IgD-negative memory B cell (primary cell): ENCODE data around the gene HELLS. TPM values are rescaled to one million over a fixed set of nuclear protein-coding genes. Genes with fewer than 3 reads are reported as not detected.
A peak's percentile ranks its signal among the peaks of the same experiment; 100 is the strongest.

Experiments
- H3K27ac Mint-ChIP-seq, 3 donors: one replicate each; pipeline ENCODE4 v1.8.0; 2020 to 2022; ENCODE audit warnings: mild to moderate bottlenecking in 3 of 3, mixed read lengths in 3 of 3, moderate library complexity in 1 of 3
- H3K27me3 Mint-ChIP-seq: one replicate; pipeline ENCODE4 v1.8.0; 2021; ENCODE audit warnings: mixed read lengths
- H3K36me3 Mint-ChIP-seq: one replicate; pipeline ENCODE4 v1.8.0; 2020; ENCODE audit warnings: mild to moderate bottlenecking, mixed read lengths
- H3K4me1 Mint-ChIP-seq, 3 donors: one replicate each; pipeline ENCODE4 v1.8.0; 2020 to 2022; ENCODE audit warnings: mixed read lengths in 3 of 3, mild to moderate bottlenecking in 1 of 3
- H3K4me3 Mint-ChIP-seq, 4 donors: one replicate each; pipeline ENCODE4 v1.8.0; 2020 to 2022; ENCODE audit warnings: mild to moderate bottlenecking in 4 of 4, mixed read lengths in 4 of 4, moderate library complexity in 3 of 4
- H3K9me3 Mint-ChIP-seq, 3 donors: one replicate each; pipeline ENCODE4 v1.8.0; 2020 to 2021; ENCODE audit warnings: mixed read lengths in 3 of 3, mild to moderate bottlenecking in 1 of 3
- polyA plus RNA-seq: library from polyadenylated mRNA; unstranded; fragments of 300-500 nt; fragmentation: Illumina TruSeq; gene quantifications from one replicate; pipeline ENCODE4 v1.2.3, GENCODE V29; 2021

HELLS gene
- polyA plus RNA-seq, 1 donor from 2014 or later = 10.3 TPM

DNA sequence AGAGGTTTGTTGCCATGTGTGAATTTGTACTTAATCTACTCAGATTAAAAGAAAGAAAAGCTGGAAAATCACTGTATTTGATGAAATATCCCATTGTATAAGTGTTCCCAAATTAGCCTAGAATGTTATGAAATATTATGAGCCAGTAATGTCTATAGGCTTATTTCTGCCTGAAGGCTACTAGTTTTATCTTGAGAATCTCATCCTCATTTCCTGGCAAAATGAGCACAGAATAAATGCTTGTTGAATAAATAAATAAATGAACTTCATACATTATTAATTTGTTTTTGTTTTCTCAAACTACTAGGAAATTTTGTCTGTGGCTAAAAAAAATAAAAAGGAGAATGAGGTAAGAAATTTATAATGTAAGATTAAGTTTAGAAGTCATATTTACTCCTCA, 25.5 kb downstream of the HELLS start:
- Mint-ChIP-seq H3K36me3 (peaks cover 7% of the 10 kb centered on the region), H3K27ac (no peak overlapping the region), H3K27me3 (no peaks in the 10 kb centered on the region), H3K4me1 (no peaks in the 10 kb centered on the region), H3K9me3 (no peaks in the 10 kb centered on the region), H3K4me3 (no peak overlapping the region)

DNA sequence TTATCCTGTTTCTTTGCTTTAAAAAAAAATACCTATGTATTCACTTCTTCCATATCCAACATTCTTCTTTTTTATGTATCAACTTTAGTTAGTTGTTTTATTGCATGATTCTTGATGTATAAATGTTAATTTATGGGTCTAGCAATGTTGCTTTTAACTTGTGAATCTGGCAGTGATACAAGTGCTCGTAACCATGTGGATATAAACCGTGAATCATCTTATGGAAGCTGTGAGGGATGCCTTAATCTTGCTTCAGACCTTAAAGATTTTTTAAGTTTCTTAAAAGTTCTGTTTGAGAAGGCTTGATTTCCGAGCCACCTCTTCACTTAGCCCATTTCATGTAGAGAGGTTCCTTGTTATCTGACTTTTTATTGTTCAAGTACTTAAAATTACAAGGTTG, 25.9 kb downstream of the HELLS start:
- Mint-ChIP-seq H3K36me3 (peaks cover 7% of the 10 kb centered on the region), H3K4me3 (no peak overlapping the region), H3K9me3 (no peaks in the 10 kb centered on the region), H3K27me3 (no peaks in the 10 kb centered on the region), H3K27ac (no peak overlapping the region), H3K4me1 (no peaks in the 10 kb centered on the region)

DNA sequence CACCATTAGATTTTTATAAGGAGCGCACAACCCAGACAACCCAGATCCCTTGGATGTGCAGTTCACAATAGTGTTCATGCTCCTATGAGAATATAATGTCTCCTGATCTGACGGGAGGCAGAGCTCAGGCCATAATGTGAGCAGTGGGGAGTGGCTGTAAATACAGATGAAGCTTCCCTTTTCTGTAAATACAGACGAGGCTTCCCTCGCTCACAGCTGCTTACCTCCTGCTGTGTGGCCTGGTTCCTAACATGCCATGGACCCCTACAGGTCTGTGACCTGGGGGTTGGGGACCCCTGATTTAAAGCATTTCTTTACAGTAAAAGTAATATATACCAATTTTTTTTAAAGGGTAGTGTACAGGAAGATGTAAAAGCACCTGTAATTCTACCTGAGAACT, 33.2 kb downstream of the HELLS start:
- Mint-ChIP-seq H3K9me3 (no peaks in the 10 kb centered on the region), H3K4me1 (no peaks in the 10 kb centered on the region), H3K4me3 (no peak overlapping the region), H3K36me3 (peaks cover 5% of the 10 kb centered on the region), H3K27ac (no peak overlapping the region), H3K27me3 (no peaks in the 10 kb centered on the region)

DNA sequence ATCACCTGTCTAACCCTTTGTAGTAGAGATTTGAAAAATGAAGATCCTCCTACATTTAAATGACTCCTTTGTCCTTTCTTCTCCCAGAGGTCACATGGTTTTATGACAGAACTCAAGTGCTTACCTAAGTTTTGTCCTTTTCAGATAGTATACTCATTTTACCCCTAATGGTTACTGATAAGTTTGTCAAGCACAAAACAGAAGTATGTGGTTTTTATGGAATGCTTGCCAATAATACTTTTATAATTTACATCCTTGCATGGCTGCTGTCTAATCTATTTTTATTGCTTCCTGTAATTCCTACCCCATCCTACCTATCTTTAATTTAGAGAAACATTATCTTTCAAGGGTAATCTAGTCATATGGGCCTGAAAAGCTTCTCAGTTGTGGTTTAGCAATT, 37.5 kb downstream of the HELLS start:
- H3K36me3 Mint-ChIP-seq = peaks cover 3% of the 10 kb centered on the region
- H3K9me3 Mint-ChIP-seq = no peaks in the 10 kb centered on the region
- H3K4me1 Mint-ChIP-seq = no peaks in the 10 kb centered on the region
- H3K27ac Mint-ChIP-seq = peak overlapping the region in 1 of 3 donors; percentile 14
- H3K4me3 Mint-ChIP-seq = no peak overlapping the region
- no peaks in the 10 kb centered on the region for H3K27me3 Mint-ChIP-seq

DNA sequence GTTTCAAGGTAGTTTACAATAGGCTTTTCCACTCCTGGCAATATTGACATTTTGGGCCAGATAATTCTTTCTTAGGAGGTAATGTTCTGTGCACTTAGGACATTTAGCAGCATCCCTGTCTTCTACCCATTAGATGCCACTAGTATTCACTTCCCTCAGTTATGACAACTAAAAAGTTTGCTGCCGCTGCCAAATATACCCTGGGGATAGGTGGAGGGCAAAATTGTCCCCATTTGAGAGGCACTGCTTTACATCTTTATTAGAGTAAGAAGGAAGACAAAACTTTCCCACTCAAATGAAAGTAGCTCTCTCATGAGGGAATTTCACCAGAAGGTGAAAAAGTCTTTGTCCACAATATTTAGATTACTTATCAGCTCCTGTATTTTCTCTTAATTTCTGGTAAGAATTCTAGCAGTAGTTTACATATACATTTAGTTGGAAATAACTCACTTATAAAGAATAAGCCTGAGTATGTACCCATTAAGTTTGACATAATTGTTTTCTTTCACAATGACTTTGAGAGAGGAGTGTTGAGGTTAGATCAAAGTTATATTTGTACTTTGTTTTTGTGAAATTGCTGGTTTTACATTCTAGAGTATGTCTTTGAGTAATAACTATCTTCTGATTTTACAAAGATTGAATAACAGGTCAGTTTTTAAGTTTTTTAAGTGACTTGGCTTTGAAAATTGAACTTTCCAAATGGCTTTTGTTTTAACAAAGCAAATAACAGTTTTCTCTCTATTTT, 46.0 kb downstream of the HELLS start:
- H3K4me3 Mint-ChIP-seq = no peak overlapping the region
- H3K4me1 Mint-ChIP-seq = no peaks in the 10 kb centered on the region
- no peaks in the 10 kb centered on the region for H3K9me3 Mint-ChIP-seq
- H3K36me3 Mint-ChIP-seq = peaks cover 9% of the 10 kb centered on the region
- H3K27me3 Mint-ChIP-seq = no peaks in the 10 kb centered on the region
- peak overlapping the region in 1 of 3 donors; percentile 47 for H3K27ac Mint-ChIP-seq

DNA sequence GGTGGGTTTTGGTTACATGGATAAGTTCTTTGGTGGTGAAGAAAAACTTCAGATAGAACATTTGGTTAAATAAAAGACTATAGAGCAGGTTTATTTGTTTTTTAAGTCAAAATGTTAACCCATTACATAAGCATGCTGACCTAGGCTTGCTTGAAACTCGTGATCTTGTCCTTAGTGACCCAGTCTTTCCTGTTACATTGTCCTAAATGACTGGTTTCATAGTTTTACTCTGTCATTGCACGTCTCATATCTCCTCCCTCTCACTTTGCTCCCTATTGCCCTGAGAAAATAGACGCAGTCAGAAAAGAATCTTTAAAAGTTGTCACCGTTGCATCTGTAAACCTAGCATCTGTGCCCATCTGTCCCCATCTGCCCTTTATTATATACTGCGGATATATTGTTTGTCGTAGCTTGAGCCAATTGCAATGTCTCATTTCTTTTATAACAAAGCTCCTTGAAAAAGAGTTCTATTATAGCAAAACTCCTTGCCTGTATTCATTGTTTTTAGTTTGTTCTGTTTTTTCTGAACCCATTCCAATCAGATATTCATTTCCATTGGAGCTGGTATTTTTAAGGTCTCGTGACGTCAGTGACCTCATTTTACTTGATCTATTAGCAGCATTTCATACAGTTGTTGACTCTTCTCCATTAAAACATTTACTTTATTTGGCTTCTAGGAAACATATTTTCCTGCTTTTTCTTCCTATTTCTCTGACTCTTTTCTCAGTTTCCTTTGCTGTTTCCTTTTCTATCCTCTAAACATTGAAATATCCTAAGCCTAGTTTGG, 57.3 kb downstream of the HELLS start:
- Mint-ChIP-seq H3K9me3 (peaks cover 0 to 1% (median 0%) of the 10 kb centered on the region in 3 donors), H3K27ac (no peak overlapping the region), H3K36me3 (peaks cover 20% of the 10 kb centered on the region), H3K27me3 (no peaks in the 10 kb centered on the region), H3K4me3 (no peak overlapping the region), H3K4me1 (peaks cover 0 to 2% (median 0%) of the 10 kb centered on the region in 3 donors)

DNA sequence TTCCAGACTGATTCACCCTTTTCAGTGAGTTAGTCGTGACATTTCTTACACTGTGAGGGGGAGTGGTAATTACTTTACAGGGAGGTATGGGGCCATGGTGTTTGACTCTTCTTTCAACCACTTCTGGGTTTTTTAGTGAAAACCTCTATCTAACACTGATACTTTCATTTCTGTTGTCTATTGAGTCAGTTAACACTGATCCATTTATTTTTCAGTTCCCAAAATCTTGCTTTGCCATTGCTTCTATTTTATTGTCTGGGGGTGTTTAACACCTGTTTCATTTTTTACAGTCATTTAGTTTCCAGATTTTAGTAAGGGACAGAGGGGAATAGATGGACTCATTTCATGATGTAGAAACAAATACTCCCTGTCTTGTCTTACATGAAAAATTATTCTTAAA, 61.5 kb downstream of the HELLS start:
- no peak overlapping the region for H3K27ac Mint-ChIP-seq
- H3K27me3 Mint-ChIP-seq = no peaks in the 10 kb centered on the region
- H3K4me3 Mint-ChIP-seq = no peak overlapping the region
- H3K9me3 Mint-ChIP-seq = peaks cover 0 to 1% (median 0%) of the 10 kb centered on the region in 3 donors
- H3K4me1 Mint-ChIP-seq = peaks cover 0 to 2% (median 0%) of the 10 kb centered on the region in 3 donors
- peaks cover 11% of the 10 kb centered on the region for H3K36me3 Mint-ChIP-seq

DNA sequence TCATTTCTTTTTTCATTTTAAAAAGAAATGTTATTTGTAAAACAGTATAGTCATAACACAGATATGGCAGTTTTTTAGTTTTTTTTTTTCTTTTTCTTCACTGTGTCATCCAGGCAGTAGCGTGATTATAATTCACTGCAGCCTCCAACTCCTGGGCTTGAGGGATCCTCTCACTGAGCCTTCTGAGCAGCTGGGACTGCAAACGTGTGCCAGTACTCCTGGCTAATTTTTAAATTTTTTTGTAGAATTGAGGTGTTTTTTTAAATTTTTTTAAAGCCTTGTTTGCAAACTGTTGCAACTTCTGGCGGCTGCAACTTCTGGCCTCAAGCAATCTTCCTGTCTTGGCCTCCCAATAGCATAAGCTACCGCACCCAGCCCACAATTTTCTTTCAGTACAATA, 63.0 kb downstream of the HELLS start:
- Mint-ChIP-seq H3K4me1 (peaks cover 0 to 2% (median 0%) of the 10 kb centered on the region in 3 donors), H3K9me3 (peaks cover 0 to 1% (median 0%) of the 10 kb centered on the region in 3 donors), H3K27me3 (no peaks in the 10 kb centered on the region), H3K27ac (no peak overlapping the region), H3K4me3 (no peak overlapping the region), H3K36me3 (peaks cover 10% of the 10 kb centered on the region)

DNA sequence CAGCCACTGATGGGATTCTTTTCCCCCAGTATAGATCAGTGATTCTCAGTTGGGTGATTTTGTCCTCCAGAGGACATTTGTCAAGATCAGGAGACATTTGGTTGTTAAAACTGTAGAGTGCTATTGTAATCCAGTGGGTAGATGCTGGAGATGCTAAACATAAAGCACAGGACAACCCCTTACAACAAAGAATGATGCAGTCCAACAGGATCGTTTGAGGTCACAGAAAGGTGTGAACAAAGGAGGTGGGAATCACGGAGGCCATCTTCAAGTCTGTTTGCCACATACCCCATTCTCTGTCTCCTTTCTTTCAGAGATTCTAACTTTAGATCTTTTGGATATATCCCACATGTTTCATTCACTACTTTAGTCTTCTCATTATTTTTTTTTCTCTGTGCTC, 69.0 kb downstream of the HELLS start:
- Mint-ChIP-seq H3K4me3 (no peak overlapping the region), H3K36me3 (peaks cover 2% of the 10 kb centered on the region), H3K27ac (peak overlapping the region in 1 of 3 donors; percentile 28), H3K9me3 (no peaks in the 10 kb centered on the region), H3K4me1 (no peaks in the 10 kb centered on the region), H3K27me3 (no peaks in the 10 kb centered on the region)

DNA sequence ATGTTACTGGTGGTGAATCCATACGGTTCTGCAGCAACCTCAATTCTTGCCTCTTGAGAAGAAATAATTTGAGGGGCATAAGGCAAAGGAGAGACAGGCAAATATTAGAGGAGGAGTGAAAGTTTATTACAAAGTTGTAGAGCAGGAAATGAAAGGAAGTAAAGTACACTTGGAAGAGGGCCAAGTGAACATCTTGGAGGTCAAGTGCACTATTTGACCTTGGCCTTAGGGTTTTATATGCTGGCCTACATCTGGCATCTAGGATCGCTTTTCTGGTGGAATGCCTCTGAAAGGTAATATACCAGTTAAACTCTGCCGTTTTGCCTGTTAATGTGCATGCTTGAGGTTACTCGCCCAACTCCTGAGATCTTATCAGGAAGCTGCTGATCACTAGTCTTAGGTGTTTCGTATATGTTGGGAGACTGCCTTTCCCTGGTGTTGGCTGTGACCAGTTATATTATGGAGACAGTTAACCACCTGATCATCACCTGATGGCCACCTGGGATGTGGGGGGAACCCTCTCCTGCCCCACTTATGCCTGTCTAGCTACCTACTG, 71.9 kb downstream of the HELLS start:
- no peaks in the 10 kb centered on the region for H3K9me3 Mint-ChIP-seq
- H3K27me3 Mint-ChIP-seq = no peaks in the 10 kb centered on the region
- H3K27ac Mint-ChIP-seq = peak overlapping the region in 1 of 3 donors; percentile 0
- H3K4me3 Mint-ChIP-seq = no peak overlapping the region
- H3K36me3 Mint-ChIP-seq = no peaks in the 10 kb centered on the region
- no peaks in the 10 kb centered on the region for H3K4me1 Mint-ChIP-seq

DNA sequence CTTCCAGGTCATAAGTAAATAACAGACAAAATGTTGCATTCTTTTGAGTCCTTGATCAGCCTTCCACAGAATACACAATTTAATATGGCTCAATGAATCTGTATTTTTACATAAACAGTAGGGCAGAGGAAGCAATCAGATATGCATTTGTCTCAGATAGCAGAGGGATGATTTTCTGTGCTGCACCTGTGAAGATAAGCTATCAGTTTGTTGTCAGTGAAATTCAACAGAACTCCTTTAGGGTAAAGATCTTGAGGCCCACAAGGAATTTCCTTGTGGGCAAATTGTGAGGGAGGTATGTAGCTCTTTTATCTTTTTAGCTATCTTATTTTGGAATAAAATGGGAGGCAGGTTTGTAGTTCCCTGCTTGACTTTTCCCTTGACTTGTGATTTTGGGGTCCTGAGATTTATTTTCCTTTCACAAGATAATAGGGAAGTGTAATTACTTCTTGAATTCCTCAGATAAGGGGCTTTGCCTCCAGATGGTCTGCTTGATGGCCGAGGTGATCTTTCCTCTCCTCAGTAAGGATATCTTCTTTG, 77.1 kb downstream of the HELLS start:
- no peaks in the 10 kb centered on the region for H3K36me3 Mint-ChIP-seq
- no peaks in the 10 kb centered on the region for H3K4me1 Mint-ChIP-seq
- no peaks in the 10 kb centered on the region for H3K9me3 Mint-ChIP-seq
- no peaks in the 10 kb centered on the region for H3K27me3 Mint-ChIP-seq
- no peak overlapping the region for H3K27ac Mint-ChIP-seq
- no peak overlapping the region for H3K4me3 Mint-ChIP-seq

DNA sequence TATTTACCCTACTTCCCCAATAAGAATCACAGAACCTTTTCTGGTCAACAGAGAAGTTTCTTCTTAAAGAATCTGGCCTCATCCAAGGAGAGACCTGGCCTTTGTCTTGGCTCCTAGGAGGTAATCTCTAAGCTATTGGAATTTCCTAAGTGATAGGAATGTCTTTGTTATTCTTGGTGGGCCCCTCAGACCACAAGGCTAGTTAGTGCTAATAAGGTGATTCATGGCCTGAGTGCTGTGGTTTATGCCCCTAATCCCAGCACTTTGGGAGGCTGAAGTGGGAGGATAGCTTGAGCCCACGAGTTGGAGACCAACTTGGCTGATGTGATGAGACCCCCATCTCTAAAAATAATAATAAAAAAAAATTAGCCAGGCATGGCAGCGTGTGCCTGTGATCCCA, 78.0 kb downstream of the HELLS start:
- Mint-ChIP-seq H3K4me1 (no peaks in the 10 kb centered on the region), H3K36me3 (no peaks in the 10 kb centered on the region), H3K27ac (no peak overlapping the region), H3K27me3 (no peaks in the 10 kb centered on the region), H3K4me3 (no peak overlapping the region), H3K9me3 (no peaks in the 10 kb centered on the region)

DNA sequence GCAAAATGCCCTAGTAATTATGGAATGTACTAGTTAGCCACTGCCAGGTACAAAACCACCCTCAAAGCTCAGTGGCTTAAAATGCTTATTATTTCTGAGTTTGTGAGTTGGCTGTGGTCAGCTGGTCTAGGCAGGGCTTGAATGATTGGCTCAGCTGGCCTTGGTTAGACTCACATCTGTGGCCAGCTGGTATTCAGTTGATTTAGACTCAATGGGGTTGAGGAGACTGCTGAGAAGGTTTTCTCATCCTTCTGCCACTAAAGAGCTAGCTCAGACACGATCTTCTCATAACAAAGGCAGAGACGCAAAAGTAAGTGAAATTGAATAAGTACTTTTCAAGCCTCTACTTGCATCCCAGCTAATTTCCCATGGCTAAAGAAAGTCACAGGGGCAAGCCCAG, 80.9 kb downstream of the HELLS start:
- Mint-ChIP-seq H3K27ac (no peak overlapping the region), H3K27me3 (no peaks in the 10 kb centered on the region), H3K9me3 (no peaks in the 10 kb centered on the region), H3K36me3 (no peaks in the 10 kb centered on the region), H3K4me3 (no peak overlapping the region), H3K4me1 (peaks cover 0 to under 1% (median 0%) of the 10 kb centered on the region in 3 donors)

DNA sequence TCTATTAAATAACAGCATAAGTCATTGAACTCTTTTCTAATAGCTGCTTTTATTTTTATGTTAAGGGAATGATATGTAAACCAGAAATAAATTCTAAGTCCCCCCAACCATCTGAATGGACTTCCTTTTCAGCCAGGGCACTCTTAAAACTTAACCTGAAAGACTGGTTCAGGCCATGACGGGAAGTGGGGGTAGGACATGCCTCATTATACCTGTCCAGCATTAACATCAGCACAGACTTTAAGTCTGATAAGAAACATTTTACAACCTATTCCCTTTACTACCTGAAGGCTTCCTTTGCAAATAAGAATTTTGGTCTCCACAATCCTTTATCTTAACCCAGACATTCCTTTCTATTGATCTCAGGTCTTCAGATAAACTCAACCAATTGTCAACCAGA, 81.9 kb downstream of the HELLS start:
- peaks cover 0 to 2% (median 0%) of the 10 kb centered on the region in 3 donors for H3K4me1 Mint-ChIP-seq
- no peaks in the 10 kb centered on the region for H3K27me3 Mint-ChIP-seq
- H3K4me3 Mint-ChIP-seq = no peak overlapping the region
- no peaks in the 10 kb centered on the region for H3K36me3 Mint-ChIP-seq
- peaks cover 0 to 4% (median 3%) of the 10 kb centered on the region in 3 donors for H3K9me3 Mint-ChIP-seq
- H3K27ac Mint-ChIP-seq = no peak overlapping the region

DNA sequence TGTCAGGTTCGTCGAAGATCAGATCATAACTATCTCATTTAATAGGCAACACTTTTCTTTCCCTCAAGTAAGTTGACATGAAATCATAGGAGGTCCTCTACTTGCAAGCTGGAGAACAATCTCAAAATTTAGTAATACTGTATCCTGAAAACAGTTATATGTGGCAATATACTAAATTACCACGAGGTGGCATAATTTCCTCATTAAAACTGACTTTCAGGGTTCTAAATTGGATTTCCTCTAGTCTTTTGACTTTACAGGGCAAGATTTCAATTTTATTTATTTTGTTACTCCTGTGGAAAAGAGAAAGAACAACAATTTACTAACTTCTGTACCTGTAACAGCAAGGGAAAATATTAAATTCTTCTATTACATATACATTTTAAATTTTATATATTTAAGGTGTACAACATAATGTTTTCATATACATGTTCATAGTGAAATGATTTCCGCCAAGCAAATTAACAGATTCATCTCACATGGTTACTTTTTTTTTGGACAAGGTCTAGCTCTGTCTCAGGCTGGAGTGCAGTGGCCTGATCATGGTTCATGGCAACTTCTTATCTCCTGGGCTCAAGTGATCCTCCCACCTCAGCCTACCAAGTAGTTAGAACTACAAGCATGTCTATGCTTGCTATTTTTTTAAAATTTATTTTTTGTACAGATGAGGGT, 84.6 kb downstream of the HELLS start:
- Mint-ChIP-seq H3K27ac (no peak overlapping the region), H3K4me3 (no peak overlapping the region)

More for the DNA sequence above, 84.6 kb downstream of the HELLS start:
- no peaks in the 10 kb centered on the region for H3K27me3 Mint-ChIP-seq
- H3K36me3 Mint-ChIP-seq = no peaks in the 10 kb centered on the region
- peaks cover 4 to 8% (median 4%) of the 10 kb centered on the region in 3 donors for H3K9me3 Mint-ChIP-seq
- peaks cover 0 to 2% (median 0%) of the 10 kb centered on the region in 3 donors for H3K4me1 Mint-ChIP-seq
